SIG-M5 treated with dmso at 0.1 percent for 504 hours (cell line): ENCODE results near the gene TRIM7.

Experiments
- DNase-seq: peaks from one replicate; lab custom pipeline; 2025; ENCODE audit not compliant: unreplicated experiment; lab: John Stamatoyannopoulos, UW

Gene TRIM7

GRCh38 chr5:181233088-181233800 is 28.2 kb upstream of the TRIM7 start:
- no peak for DNase-seq

GRCh38 chr5:181232593-181232992 is 27.6 kb upstream of the TRIM7 start:
- no peak for DNase-seq

- DNase-seq, result no peak
Observed at GRCh38 chr5:181231432-181231831, 26.4 kb upstream of the TRIM7 start.

GRCh38 chr5:181230551-181230950 is 25.6 kb upstream of the TRIM7 start:
- DNase-seq, result no peak

GRCh38 chr5:181229996-181230395 is 25.0 kb upstream of the TRIM7 start:
- no peak for DNase-seq

GRCh38 chr5:181224390-181225229 is 19.6 kb upstream of the TRIM7 start:
- no peak for DNase-seq

- no peak for DNase-seq
Observed at GRCh38 chr5:181223729-181224389, 18.9 kb upstream of the TRIM7 start.

- DNase-seq, result no peak
Observed at GRCh38 chr5:181223058-181223728, 18.2 kb upstream of the TRIM7 start, which contains the start of gene TRIM41. TRIM41 (plus strand) TSS chr5:181223281; CDS start chr5:181224000, 719 bp downstream.

- DNase-seq, result no peak
Observed at GRCh38 chr5:181222630-181223057, 17.6 kb upstream of the TRIM7 start.

- DNase-seq, result no peak
Observed at GRCh38 chr5:181221792-181222629, 17.0 kb upstream of the TRIM7 start.

- DNase-seq, result no peak
Observed at GRCh38 chr5:181221105-181221791, 16.3 kb upstream of the TRIM7 start.

GRCh38 chr5:181220178-181220515 is 15.2 kb upstream of the TRIM7 start:
- DNase-seq, result no peak

GRCh38 chr5:181219262-181220177 is 14.5 kb upstream of the TRIM7 start:
- no peak for DNase-seq

- DNase-seq, result no peak
Observed at GRCh38 chr5:181218795-181219124, 13.8 kb upstream of the TRIM7 start.

GRCh38 chr5:181217803-181218062 is 12.7 kb upstream of the TRIM7 start:
- no peak for DNase-seq

GRCh38 chr5:181217111-181217802 is 12.3 kb upstream of the TRIM7 start:
- DNase-seq, result no peak

- no peak for DNase-seq
Observed at GRCh38 chr5:181215997-181216989, 11.3 kb upstream of the TRIM7 start.
